Measurements from ENCODE around the gene SEPTIN12.
"Not testable (repeated sequence)": the region's sequence is repeated elsewhere in the genome, so short reads cannot be mapped to it uniquely, and the experiment has no call there.

The SEPTIN12 gene

DNA sequence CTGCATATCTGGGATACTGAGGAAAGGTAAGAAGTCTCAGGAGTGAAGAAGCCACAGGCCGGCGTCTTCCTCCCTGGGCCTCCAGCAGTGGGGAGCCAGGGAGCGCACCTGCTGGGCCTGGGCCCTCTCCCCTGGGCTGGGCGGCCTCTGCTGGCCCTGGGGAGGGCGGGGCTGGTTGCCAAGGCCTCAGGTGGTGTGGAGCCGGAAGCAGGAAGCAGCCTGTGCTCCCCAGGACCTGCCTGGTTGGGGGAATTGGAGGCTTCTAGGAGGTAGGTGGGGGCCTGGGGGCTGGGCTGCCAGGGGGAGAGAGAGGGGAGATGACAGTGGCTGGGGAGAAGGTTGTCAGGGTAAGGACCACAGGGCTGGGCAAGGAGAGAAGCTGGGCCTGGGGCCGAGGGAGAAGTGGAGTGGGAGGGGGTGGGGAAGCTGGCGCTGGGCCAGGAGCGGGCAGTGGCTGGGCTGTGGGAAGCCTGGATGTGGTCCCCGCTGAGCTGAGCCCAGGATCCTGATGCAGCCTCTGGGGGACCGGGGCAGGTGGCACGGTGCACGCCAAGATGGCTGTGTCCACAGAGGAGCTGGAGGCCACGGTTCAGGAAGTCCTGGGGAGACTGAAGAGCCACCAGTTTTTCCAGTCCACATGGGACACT, 7.2 kb upstream of the SEPTIN12 start, which contains the start of gene SMIM22:
Gene SMIM22 (plus strand): TSS at position 189 of the 647 bp plus-strand sequence. CDS start 366 bp downstream, at position 555.
- no peaks in the 10 kb centered on the region for H3K27me3 ChIP-seq (ENCODE audit: low read depth, low read length)
- no peak within 1 kb of the TSS for H3K27ac ChIP-seq (ENCODE audit: low read length)
- H3K36me3 ChIP-seq (ENCODE audit: control insufficient read depth in 1 of 2, insufficient read depth in 2 of 2, low read length in 2 of 2): peaks cover 7 to 42% of the 10 kb centered on the region in 2 donors
- H3K4me1 ChIP-seq (ENCODE audit: control insufficient read depth in 1 of 2, insufficient read depth in 2 of 2, low read length in 2 of 2): peaks cover 0 to 1% of the 10 kb centered on the region in 2 donors
- H3K9me3 ChIP-seq (ENCODE audit: control insufficient read depth in 1 of 2, low read length in 2 of 2): no peaks in the 10 kb centered on the region
- peak within 1 kb of the TSS in 1 of 2 donors; percentile 33 for H3K4me3 ChIP-seq (ENCODE audit: low read depth in 1 of 2, low read length in 2 of 2)

GRCh38 chr16:4792951-4793513, 4.9 kb upstream of the SEPTIN12 start:
- no peaks in the 10 kb centered on the region for H3K4me1 ChIP-seq (ENCODE audit: control insufficient read depth in 1 of 2, insufficient read depth in 2 of 2, low read length in 2 of 2)
- no peak overlapping the region for H3K4me3 ChIP-seq (ENCODE audit: low read depth in 1 of 2, low read length in 2 of 2)
- no peaks in the 10 kb centered on the region for H3K9me3 ChIP-seq (ENCODE audit: control insufficient read depth in 1 of 2, low read length in 2 of 2)
- H3K27ac ChIP-seq (ENCODE audit: low read length): no peak overlapping the region
- peaks cover 0 to 19% of the 10 kb centered on the region in 2 donors for H3K36me3 ChIP-seq (ENCODE audit: control insufficient read depth in 1 of 2, insufficient read depth in 2 of 2, low read length in 2 of 2)
- no peaks in the 10 kb centered on the region for H3K27me3 ChIP-seq (ENCODE audit: low read depth, low read length)

DNA sequence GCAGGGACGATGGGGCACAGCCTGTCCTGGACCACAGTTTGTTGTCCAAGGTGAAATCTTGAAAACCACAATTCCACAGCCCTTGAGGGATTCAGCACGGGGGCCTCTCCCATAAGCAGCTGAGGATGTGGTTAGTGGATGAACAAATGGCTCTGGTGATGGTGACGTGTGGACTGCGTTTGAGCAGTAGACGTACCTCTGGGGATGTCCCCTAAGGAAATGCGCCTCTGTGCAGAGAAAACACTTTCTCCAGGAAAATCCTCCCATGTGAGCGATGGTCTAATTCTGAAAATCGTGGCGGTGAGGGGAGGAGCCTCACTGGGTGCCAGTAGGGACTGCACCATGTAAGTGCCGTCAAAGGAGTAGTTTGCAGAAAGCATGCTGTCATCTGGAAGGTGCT, 2.7 kb upstream of the SEPTIN12 start:
- H3K27ac ChIP-seq (ENCODE audit: low read length): no peak overlapping the region
- no peaks in the 10 kb centered on the region for H3K27me3 ChIP-seq (ENCODE audit: low read depth, low read length)
- no peaks in the 10 kb centered on the region for H3K9me3 ChIP-seq (ENCODE audit: control insufficient read depth in 1 of 2, low read length in 2 of 2)
- no peak overlapping the region for H3K4me3 ChIP-seq (ENCODE audit: low read depth in 1 of 2, low read length in 2 of 2)
- no peaks in the 10 kb centered on the region for H3K4me1 ChIP-seq (ENCODE audit: control insufficient read depth in 1 of 2, insufficient read depth in 2 of 2, low read length in 2 of 2)
- H3K36me3 ChIP-seq (ENCODE audit: control insufficient read depth in 1 of 2, insufficient read depth in 2 of 2, low read length in 2 of 2): peaks cover 0 to 5% of the 10 kb centered on the region in 2 donors

- H3K27ac ChIP-seq (ENCODE audit: low read length): no peak overlapping the region
- H3K4me3 ChIP-seq (ENCODE audit: low read depth in 1 of 2, low read length in 2 of 2): no peak overlapping the region
- H3K36me3 ChIP-seq (ENCODE audit: control insufficient read depth in 1 of 2, insufficient read depth in 2 of 2, low read length in 2 of 2): no peaks in the 10 kb centered on the region
- no peaks in the 10 kb centered on the region for H3K27me3 ChIP-seq (ENCODE audit: low read depth, low read length)
- no peaks in the 10 kb centered on the region for H3K9me3 ChIP-seq (ENCODE audit: control insufficient read depth in 1 of 2, low read length in 2 of 2)
- H3K4me1 ChIP-seq (ENCODE audit: control insufficient read depth in 1 of 2, insufficient read depth in 2 of 2, low read length in 2 of 2): no peaks in the 10 kb centered on the region
Observed at GRCh38 chr16:4790261-4790660, 2.1 kb upstream of the SEPTIN12 start.

- H3K4me1 ChIP-seq (ENCODE audit: control insufficient read depth in 1 of 2, insufficient read depth in 2 of 2, low read length in 2 of 2): no peaks in the 10 kb centered on the region
Observed at GRCh38 chr16:4788910-4789309, 765 bp upstream of the SEPTIN12 start.

DNA sequence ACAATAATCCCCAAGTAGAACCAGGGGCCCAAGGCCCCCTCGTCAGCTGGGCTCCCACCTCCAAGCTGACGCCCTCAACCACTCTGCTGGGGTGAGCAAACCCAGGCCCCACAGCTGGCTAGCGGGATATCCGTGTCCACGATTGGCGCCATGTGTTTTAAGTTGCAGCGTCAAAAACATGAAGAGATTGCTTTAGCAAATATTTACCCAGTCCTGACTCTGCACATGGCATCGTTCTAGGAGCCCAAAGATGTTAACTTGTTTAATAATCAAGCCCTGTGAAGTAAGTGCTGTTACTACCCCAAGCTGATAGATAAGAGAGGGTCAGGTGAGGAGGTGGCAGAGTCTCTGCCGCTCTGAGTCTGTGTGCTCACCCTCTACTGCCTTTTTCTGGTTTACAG, 344 bp upstream of the SEPTIN12 start:
- H3K4me3 ChIP-seq (ENCODE audit: low read depth in 1 of 2, low read length in 2 of 2): no peak overlapping the region
- H3K9me3 ChIP-seq (ENCODE audit: control insufficient read depth in 1 of 2, low read length in 2 of 2): no peaks in the 10 kb centered on the region
- H3K36me3 ChIP-seq (ENCODE audit: control insufficient read depth in 1 of 2, insufficient read depth in 2 of 2, low read length in 2 of 2): no peaks in the 10 kb centered on the region
- no peak overlapping the region for H3K27ac ChIP-seq (ENCODE audit: low read length)
- H3K4me1 ChIP-seq (ENCODE audit: control insufficient read depth in 1 of 2, insufficient read depth in 2 of 2, low read length in 2 of 2): no peaks in the 10 kb centered on the region
- H3K27me3 ChIP-seq (ENCODE audit: low read depth, low read length): no peaks in the 10 kb centered on the region

More at GRCh38 chr16:4788910-4789309, 765 bp upstream of the SEPTIN12 start:
- Histone ChIP-seq H3K27me3 (ENCODE audit: low read depth, low read length) (no peaks in the 10 kb centered on the region), H3K36me3 (ENCODE audit: control insufficient read depth in 1 of 2, insufficient read depth in 2 of 2, low read length in 2 of 2) (no peaks in the 10 kb centered on the region), H3K27ac (ENCODE audit: low read length) (no peak overlapping the region), H3K9me3 (ENCODE audit: control insufficient read depth in 1 of 2, low read length in 2 of 2) (no peaks in the 10 kb centered on the region), H3K4me3 (ENCODE audit: low read depth in 1 of 2, low read length in 2 of 2) (no peak overlapping the region)

DNA sequence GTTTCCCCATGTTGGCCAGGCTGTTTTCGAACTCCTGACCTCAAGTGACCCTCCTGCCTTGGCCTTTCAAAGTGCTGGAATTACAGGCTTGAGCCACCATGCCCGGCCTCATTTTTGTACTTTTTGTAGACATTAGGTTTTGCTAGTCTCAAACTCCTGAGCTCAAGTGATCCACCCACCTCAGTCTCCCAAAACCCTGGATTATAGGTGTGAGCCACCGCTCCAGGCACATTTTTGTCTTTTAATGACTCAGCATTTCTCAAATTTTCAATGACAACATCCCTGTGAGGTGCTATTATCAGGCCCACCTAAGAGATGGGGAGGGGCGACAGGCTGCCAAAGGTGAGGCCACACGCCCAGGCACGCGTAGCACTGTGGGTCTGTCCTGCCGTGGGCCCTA, 1.1 kb downstream of the SEPTIN12 start:
- H3K9me3 ChIP-seq (ENCODE audit: control insufficient read depth in 1 of 2, low read length in 2 of 2): no peaks in the 10 kb centered on the region
- no peak overlapping the region for H3K27ac ChIP-seq (ENCODE audit: low read length)
- H3K4me1 ChIP-seq (ENCODE audit: control insufficient read depth in 1 of 2, insufficient read depth in 2 of 2, low read length in 2 of 2): no peaks in the 10 kb centered on the region
- no peaks in the 10 kb centered on the region for H3K36me3 ChIP-seq (ENCODE audit: control insufficient read depth in 1 of 2, insufficient read depth in 2 of 2, low read length in 2 of 2)
- H3K4me3 ChIP-seq (ENCODE audit: low read depth in 1 of 2, low read length in 2 of 2): no peak overlapping the region
- no peaks in the 10 kb centered on the region for H3K27me3 ChIP-seq (ENCODE audit: low read depth, low read length)

- Histone ChIP-seq H3K4me1 (ENCODE audit: control insufficient read depth in 1 of 2, insufficient read depth in 2 of 2, low read length in 2 of 2) (no peaks in the 10 kb centered on the region), H3K4me3 (ENCODE audit: low read depth in 1 of 2, low read length in 2 of 2) (no peak overlapping the region), H3K9me3 (ENCODE audit: control insufficient read depth in 1 of 2, low read length in 2 of 2) (no peaks in the 10 kb centered on the region)
Observed at GRCh38 chr16:4785758-4786433, 2.2 kb downstream of the SEPTIN12 start.

GRCh38 chr16:4784444-4784987, 3.6 kb downstream of the SEPTIN12 start:
- not testable (repeated sequence) for H3K9me3 ChIP-seq (ENCODE audit: control insufficient read depth in 1 of 2, low read length in 2 of 2); H3K4me3 ChIP-seq (ENCODE audit: low read depth in 1 of 2, low read length in 2 of 2); H3K27me3 ChIP-seq (ENCODE audit: low read depth, low read length); H3K27ac ChIP-seq (ENCODE audit: low read length); H3K36me3 ChIP-seq (ENCODE audit: control insufficient read depth in 1 of 2, insufficient read depth in 2 of 2, low read length in 2 of 2); H3K4me1 ChIP-seq (ENCODE audit: control insufficient read depth in 1 of 2, insufficient read depth in 2 of 2, low read length in 2 of 2)

More at GRCh38 chr16:4785758-4786433, 2.2 kb downstream of the SEPTIN12 start:
- H3K27ac ChIP-seq (ENCODE audit: low read length): no peak overlapping the region
- H3K27me3 ChIP-seq (ENCODE audit: low read depth, low read length): no peaks in the 10 kb centered on the region
- H3K36me3 ChIP-seq (ENCODE audit: control insufficient read depth in 1 of 2, insufficient read depth in 2 of 2, low read length in 2 of 2): no peaks in the 10 kb centered on the region

- no peak overlapping the region for H3K27ac ChIP-seq (ENCODE audit: low read length)
- H3K9me3 ChIP-seq (ENCODE audit: control insufficient read depth in 1 of 2, low read length in 2 of 2): no peaks in the 10 kb centered on the region
- H3K4me3 ChIP-seq (ENCODE audit: low read depth in 1 of 2, low read length in 2 of 2): no peak overlapping the region
- no peaks in the 10 kb centered on the region for H3K27me3 ChIP-seq (ENCODE audit: low read depth, low read length)
- no peaks in the 10 kb centered on the region for H3K4me1 ChIP-seq (ENCODE audit: control insufficient read depth in 1 of 2, insufficient read depth in 2 of 2, low read length in 2 of 2)
- no peaks in the 10 kb centered on the region for H3K36me3 ChIP-seq (ENCODE audit: control insufficient read depth in 1 of 2, insufficient read depth in 2 of 2, low read length in 2 of 2)
Observed at GRCh38 chr16:4783951-4784336, 4.2 kb downstream of the SEPTIN12 start.

DNA sequence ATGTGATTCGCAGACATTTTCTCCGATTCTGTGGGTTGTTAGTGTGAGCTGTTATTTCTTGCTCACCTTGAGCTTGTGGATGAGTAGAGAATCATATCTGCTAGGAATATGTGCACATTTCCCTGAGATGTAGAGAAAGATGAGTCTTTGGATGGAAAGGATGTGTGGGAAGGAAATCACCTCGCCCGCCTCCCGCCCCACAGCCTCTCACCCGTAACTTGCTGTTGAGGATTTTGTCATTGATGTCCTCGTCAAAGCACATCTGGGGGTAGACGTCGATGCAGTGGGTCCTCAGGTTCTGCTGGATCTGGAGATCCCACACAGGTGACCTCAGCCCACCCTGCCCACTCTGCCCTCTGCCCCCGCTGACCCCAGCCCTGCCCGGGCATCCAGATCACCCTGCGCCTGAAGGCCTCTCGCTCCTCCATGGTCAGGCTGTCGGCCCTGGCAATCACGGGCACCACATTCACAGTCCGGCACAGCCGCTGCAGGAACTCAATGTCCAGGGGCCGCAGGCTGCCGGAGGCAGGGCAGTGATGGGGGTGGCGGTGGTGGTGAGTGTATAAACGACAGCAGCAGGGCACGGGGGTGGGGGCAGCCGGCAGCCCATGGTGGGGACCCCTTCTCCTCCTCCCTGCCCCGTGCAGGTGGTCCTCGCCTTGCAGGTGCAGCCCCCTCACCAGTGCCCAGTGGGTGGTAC, 4.7 kb downstream of the SEPTIN12 start:
- Histone ChIP-seq H3K27me3 (ENCODE audit: low read depth, low read length) (no peaks in the 10 kb centered on the region), H3K4me1 (ENCODE audit: control insufficient read depth in 1 of 2, insufficient read depth in 2 of 2, low read length in 2 of 2) (no peaks in the 10 kb centered on the region), H3K36me3 (ENCODE audit: control insufficient read depth in 1 of 2, insufficient read depth in 2 of 2, low read length in 2 of 2) (no peaks in the 10 kb centered on the region), H3K9me3 (ENCODE audit: control insufficient read depth in 1 of 2, low read length in 2 of 2) (no peaks in the 10 kb centered on the region), H3K27ac (ENCODE audit: low read length) (no peak overlapping the region), H3K4me3 (ENCODE audit: low read depth in 1 of 2, low read length in 2 of 2) (no peak overlapping the region)

Data from muscle layer of duodenum (tissue), 2 donors.